NCI-H524 (cell line): ENCODE measurements around the gene GOT1.

Experiments used
- DNase-seq, 2 experiments: peaks; one replicate each; lab custom pipeline; 2025; lab: John Stamatoyannopoulos, UW

Gene GOT1

DNA sequence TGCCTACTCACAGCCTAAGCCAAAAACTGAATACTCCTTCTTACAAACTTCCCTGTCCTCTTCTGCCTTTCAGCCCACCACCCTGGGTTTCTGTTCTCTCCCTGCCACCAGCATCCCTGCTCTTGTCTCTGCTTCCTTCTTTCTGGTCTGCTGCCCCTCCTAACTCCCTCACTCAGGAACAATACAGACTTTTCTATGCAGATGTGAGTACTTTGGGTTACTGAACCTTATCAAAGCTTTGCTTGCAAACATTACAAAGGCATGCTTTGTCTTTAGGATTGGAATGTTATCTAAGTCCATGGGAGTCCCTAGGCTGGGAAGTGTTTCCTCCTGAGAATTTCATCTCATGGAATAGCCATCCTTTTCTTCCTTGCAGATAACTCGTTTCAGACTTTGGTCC is 72.3 kb downstream of the GOT1 start:
- no peak for DNase-seq

- DNase-seq, result no peak
Observed at GRCh38 chr10:99357691-99358090, 72.7 kb downstream of the GOT1 start.

DNA sequence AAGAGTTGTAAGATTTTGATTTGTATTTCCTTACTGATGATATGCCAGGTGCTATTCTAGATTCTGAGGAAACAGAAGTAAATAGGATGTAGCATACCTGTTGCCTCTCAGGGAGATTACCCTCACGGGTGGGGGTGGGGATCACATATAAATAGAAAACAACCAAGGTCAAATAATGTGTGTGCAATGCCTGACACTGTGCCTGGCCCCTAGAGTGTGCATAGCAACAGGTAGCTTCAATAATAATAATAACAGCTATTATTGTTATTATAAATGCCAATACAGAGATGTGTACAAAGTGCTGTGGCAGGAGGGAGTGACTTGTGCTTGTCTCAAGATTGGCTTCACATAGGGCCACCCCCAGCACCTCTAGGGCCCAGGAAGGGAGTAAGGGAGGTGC is 77.2 kb downstream of the GOT1 start:
- DNase-seq, result no peak

- no peak for DNase-seq
Observed at GRCh38 chr10:99347672-99348071, 82.8 kb downstream of the GOT1 start.
